Liver (tissue), 9 donors: ENCODE data around the gene PRSS16. TPM values are rescaled to one million over a fixed set of nuclear protein-coding genes. Genes with fewer than 3 reads are reported as not detected.

Experiments used
- DNase-seq: peaks from one replicate; pipeline ENCODE4 v3.0.0-alpha.2; 2017; ENCODE audit warnings: low spot score
- H3K27ac ChIP-seq, 2 donors: one replicate each; pipeline ENCODE4 v1.7.0; 2013; ENCODE audit warnings: inconsistent platforms in 2 of 2, low read length in 2 of 2, control low read depth in 1 of 2, low read depth in 1 of 2, mild to moderate bottlenecking in 1 of 2
- H3K27me3 ChIP-seq, 4 donors: one replicate each; pipeline versions ENCODE4 v1.6.1 to v1.7.0; 2013; ENCODE audit warnings: low read length in 3 of 4, inconsistent platforms in 1 of 4, mild to moderate bottlenecking in 1 of 4, moderate library complexity in 1 of 4; ENCODE audit not compliant: control insufficient read depth in 4 of 4, insufficient read depth in 4 of 4
- H3K36me3 ChIP-seq, 4 donors: one replicate each; pipeline versions ENCODE4 v1.6.1 to v1.7.0; 2013; ENCODE audit warnings: low read length in 3 of 4, mild to moderate bottlenecking in 3 of 4, low read depth in 1 of 4, moderate library complexity in 1 of 4; ENCODE audit not compliant: control insufficient read depth in 4 of 4, insufficient read depth in 3 of 4
- H3K4me1 ChIP-seq, 4 donors: one replicate each; pipeline versions ENCODE4 v1.6.1 to v1.7.0; 2013; ENCODE audit warnings: low read length in 3 of 4, mild to moderate bottlenecking in 3 of 4, moderate library complexity in 1 of 4; ENCODE audit not compliant: control insufficient read depth in 4 of 4, insufficient read depth in 4 of 4
- H3K4me3 ChIP-seq, 3 donors: one replicate each; pipeline versions ENCODE4 v1.6.1 to v1.7.0; 2013; ENCODE audit warnings: low read length in 3 of 3, control low read depth in 1 of 3, low read depth in 1 of 3, mild to moderate bottlenecking in 1 of 3
- H3K9ac ChIP-seq, 2 donors: one replicate each; pipeline ENCODE4 v1.7.0; 2013; ENCODE audit warnings: low read length in 2 of 2, mild to moderate bottlenecking in 2 of 2, moderate library complexity in 2 of 2, control low read depth in 1 of 2, low read depth in 1 of 2
- H3K9me3 ChIP-seq, 4 donors: one replicate each; pipeline versions ENCODE4 v1.6.1 to v1.7.0; 2013; ENCODE audit warnings: low read length in 3 of 4; ENCODE audit not compliant: control insufficient read depth in 4 of 4
- ATF3 ChIP-seq: IDR thresholded peaks from 2 replicates; pipeline ENCODE4 v1.6.1; 2016; ENCODE audit warnings: antibody characterized with exemption
- CTCF ChIP-seq: fragments of 150-350 bp; IDR thresholded peaks from 2 replicates; pipeline ENCODE4 v1.5.1; 2017; ENCODE audit warnings: improper control_type of control experiment, low read depth, low read length; ENCODE audit not compliant: missing input control
- EGR1 ChIP-seq, 2 donors: IDR thresholded peaks; 2 replicates each; pipeline ENCODE4 v1.6.1; 2016 to 2018; ENCODE audit warnings: antibody characterized with exemption in 2 of 2, low read depth in 2 of 2
- FOXA1 ChIP-seq: IDR thresholded peaks from 2 replicates; pipeline ENCODE4 v1.6.1; 2016; ENCODE audit warnings: antibody characterized with exemption
- FOXA2 ChIP-seq: IDR thresholded peaks from 2 replicates; pipeline ENCODE4 v1.6.1; 2016; ENCODE audit warnings: antibody characterized with exemption
- GABPA ChIP-seq, 2 donors: IDR thresholded peaks in 1 of 2; conservative IDR thresholded peaks in 1 of 2; 2 replicates each; pipeline ENCODE4 v1.6.1; 2016; ENCODE audit warnings: antibody characterized with exemption in 2 of 2, mild to moderate bottlenecking in 1 of 2, moderate library complexity in 1 of 2
- HNF4A ChIP-seq, 2 donors: conservative IDR thresholded peaks; 2 replicates each; pipeline ENCODE4 v1.6.1; 2016; ENCODE audit warnings: antibody characterized with exemption in 2 of 2, mild to moderate bottlenecking in 2 of 2
- HNF4G ChIP-seq: IDR thresholded peaks from 2 replicates; pipeline ENCODE4 v1.6.1; 2016; ENCODE audit warnings: antibody characterized with exemption
- JUND ChIP-seq, 2 donors: IDR thresholded peaks; 2 replicates each; pipeline ENCODE4 v1.6.1; 2016; ENCODE audit warnings: antibody characterized with exemption in 2 of 2
- MAX ChIP-seq: IDR thresholded peaks from 2 replicates; pipeline ENCODE4 v1.6.1; 2016; ENCODE audit warnings: antibody characterized with exemption
- NR2F2 ChIP-seq: IDR thresholded peaks from 2 replicates; pipeline ENCODE4 v1.6.1; 2016; ENCODE audit warnings: antibody characterized with exemption
- RAD21 ChIP-seq, 2 donors: IDR thresholded peaks; 2 replicates each; pipeline ENCODE4 v1.6.1; 2016; ENCODE audit warnings: antibody characterized with exemption in 2 of 2, mild to moderate bottlenecking in 2 of 2
- REST ChIP-seq: IDR thresholded peaks from 2 replicates; pipeline ENCODE4 v1.6.1; 2016; ENCODE audit warnings: antibody characterized with exemption, mild to moderate bottlenecking
- SP1 ChIP-seq: IDR thresholded peaks from 2 replicates; pipeline ENCODE4 v1.6.1; 2018; ENCODE audit warnings: antibody characterized with exemption, mild to moderate bottlenecking
- TAF1 ChIP-seq: conservative IDR thresholded peaks from 2 replicates; pipeline ENCODE4 v1.6.1; 2016; ENCODE audit warnings: antibody characterized with exemption, mild to moderate bottlenecking
- YY1 ChIP-seq: IDR thresholded peaks from 2 replicates; pipeline ENCODE4 v1.6.1; 2016; ENCODE audit warnings: antibody characterized with exemption, mild to moderate bottlenecking
- ZBTB33 ChIP-seq: IDR thresholded peaks from 2 replicates; pipeline ENCODE4 v1.6.1; 2016; ENCODE audit warnings: antibody characterized with exemption
- WGBS: extraction: QIAGEN DNeasy Blood & Tissue Kit; methylation state at CpG from one replicate; pipeline ENCODE4 v1.1.7; 2013; 5-methylcytosine and 5-hydroxymethylcytosine counted together
- polyA plus RNA-seq, 2 donors: library from polyadenylated mRNA; stranded (reverse) in 1 of 2; unstranded in 1 of 2; fragments of 200-250 nt in 1 of 2; fragments of >200 nt in 1 of 2; fragmentation: Nextera tagmentation in 1 of 2; extraction: Ambion mirVana in 1 of 2; gene quantifications; one replicate each; pipeline versions ENCODE4 v1.2.1 to v1.2.3, GENCODE V29; 2013 to 2015
- total RNA-seq, 2 donors: library from RNA; depleted of rRNA; stranded (reverse); fragments of >200 nt; gene quantifications; one replicate each; pipeline ENCODE4 v1.2.3, GENCODE V29; 2014
- donor health status: healthy.
- donor health status: healthy.
- donor health status: healthy.
- donor health status: healthy.
- donor health status: healthy.

The PRSS16 gene
- total and polyA plus RNA-seq, 4 donors: 0.06 to 0.42 TPM; not detected in 2

GRCh38 chr6:27228963-27229477, 18.5 kb upstream of the PRSS16 start:
- 75% methylated on average over 5 of the region's 5 CpGs for WGBS
- Histone ChIP-seq H3K4me3 (no peak overlapping the region), H3K9me3 (peaks cover 0 to 6% (median 0%) of the 10 kb centered on the region in 4 donors), H3K36me3 (no peaks in the 10 kb centered on the region), H3K27ac (no peak overlapping the region), H3K9ac (no peak overlapping the region), H3K4me1 (no peaks in the 10 kb centered on the region), H3K27me3 (peaks cover 0 to 7% (median 4%) of the 10 kb centered on the region in 4 donors)
- TF ChIP-seq JUND (IDR thresholded peaks at IDR 0.05) (no peak), TAF1 (no peak)
- DNase-seq: no peak

- TF ChIP-seq HNF4G (no peak), SP1 (no peak), ATF3 (no peak), FOXA2 (no peak), NR2F2 (no peak), RAD21 (IDR thresholded peaks at IDR 0.05) (no peak), ZBTB33 (no peak), EGR1 (IDR thresholded peaks at IDR 0.05; ENCODE audit: low read depth in 2 of 2) (no peak), JUND (IDR thresholded peaks at IDR 0.05) (no peak), HNF4A (conservative IDR thresholded peaks at IDR 0.05) (no peak), MAX (no peak), FOXA1 (no peak), YY1 (no peak), GABPA (IDR thresholded peaks at IDR 0.05 in 1 of 2, conservative IDR thresholded peaks at IDR 0.05 in 1 of 2) (no peak), CTCF (no peak)
- Histone ChIP-seq H3K27ac (no peak overlapping the region), H3K4me3 (no peak overlapping the region), H3K27me3 (peaks cover 0 to 7% (median 2%) of the 10 kb centered on the region in 4 donors), H3K36me3 (no peaks in the 10 kb centered on the region), H3K4me1 (no peaks in the 10 kb centered on the region), H3K9me3 (peaks cover 0 to 6% (median 2%) of the 10 kb centered on the region in 4 donors), H3K9ac (no peak overlapping the region)
- 38% methylated on average over 7 of the region's 7 CpGs for WGBS
- DNase-seq: no peak
Observed at GRCh38 chr6:27230758-27231111, 16.8 kb upstream of the PRSS16 start.

- Histone ChIP-seq H3K4me3 (no peak overlapping the region), H3K36me3 (no peaks in the 10 kb centered on the region), H3K9ac (no peak overlapping the region), H3K4me1 (no peaks in the 10 kb centered on the region), H3K27me3 (peaks cover 0 to 24% (median 12%) of the 10 kb centered on the region in 4 donors), H3K9me3 (peaks cover 0 to 13% (median 6%) of the 10 kb centered on the region in 4 donors), H3K27ac (no peak overlapping the region)
- no peak for DNase-seq
- WGBS: 62% methylated on average over 3 of the region's 3 CpGs
- TF ChIP-seq FOXA2: no peak
- no peak for TF ChIP-seq ZBTB33
- no peak for TF ChIP-seq REST
- TF ChIP-seq TAF1: no peak
- no peak for TF ChIP-seq FOXA1
Observed at GRCh38 chr6:27234576-27234975, 12.9 kb upstream of the PRSS16 start.
